Thymus (tissue), 11 donors: Measurements from ENCODE around the gene GPC3. TPM values are rescaled to one million over a fixed set of nuclear protein-coding genes. Genes with fewer than 3 reads are reported as not detected.
A peak's percentile ranks its signal among the peaks of the same experiment; 100 is the strongest.

Experiments used
- DNase-seq, 9 donors: peaks; one replicate each; pipeline ENCODE4 v3.0.0-alpha.2; 2013; ENCODE audit warnings: low spot score in 9 of 9, low read depth in 6 of 9, missing footprints in 1 of 9
- H3K27ac ChIP-seq, 2 donors: one replicate each; pipeline ENCODE4 v1.5.1; 2013; ENCODE audit warnings: control low read depth in 1 of 2, low read depth in 1 of 2, low read length in 1 of 2, mild to moderate bottlenecking in 1 of 2, moderate library complexity in 1 of 2
- H3K27me3 ChIP-seq, 2 donors: one replicate each; pipeline ENCODE4 v1.5.1; 2013; ENCODE audit warnings: low read length in 1 of 2; ENCODE audit not compliant: control insufficient read depth in 2 of 2, insufficient read depth in 1 of 2
- H3K36me3 ChIP-seq, 2 donors: one replicate each; pipeline ENCODE4 v1.5.1; 2013; ENCODE audit warnings: low read length in 1 of 2, mild to moderate bottlenecking in 1 of 2, moderate library complexity in 1 of 2; ENCODE audit not compliant: control insufficient read depth in 2 of 2, insufficient read depth in 2 of 2
- H3K4me1 ChIP-seq, 2 donors: one replicate each; pipeline ENCODE4 v1.5.1; 2013; ENCODE audit warnings: low read length in 2 of 2; ENCODE audit not compliant: control insufficient read depth in 2 of 2, insufficient read depth in 2 of 2
- H3K4me3 ChIP-seq, 2 donors: one replicate each; pipeline ENCODE4 v1.5.1; 2013; ENCODE audit warnings: low read length in 2 of 2, control low read depth in 1 of 2, mild to moderate bottlenecking in 1 of 2
- H3K9me3 ChIP-seq, 2 donors: one replicate each; pipeline ENCODE4 v1.5.1; 2013; ENCODE audit warnings: low read length in 1 of 2, mild to moderate bottlenecking in 1 of 2; ENCODE audit not compliant: control insufficient read depth in 2 of 2, insufficient read depth in 1 of 2
- WGBS: extraction: QIAGEN DNeasy Blood & Tissue Kit; methylation state at CpG from one replicate; pipeline ENCODE4 v1.1.7; 2013; 5-methylcytosine and 5-hydroxymethylcytosine counted together
- polyA plus RNA-seq: library from polyadenylated mRNA; stranded (reverse); fragments of 200-250 nt; gene quantifications from one replicate; pipeline ENCODE4 v1.2.3, GENCODE V29; 2013
- total RNA-seq: library from RNA; stranded (reverse); fragments of 120-200 nt; gene quantifications from one replicate; pipeline ENCODE4 v1.2.4, GENCODE V29; 2013
- donor health status: healthy.

The GPC3 gene
- total and polyA plus RNA-seq, 2 donors = 3.1 to 26.2 TPM

DNA sequence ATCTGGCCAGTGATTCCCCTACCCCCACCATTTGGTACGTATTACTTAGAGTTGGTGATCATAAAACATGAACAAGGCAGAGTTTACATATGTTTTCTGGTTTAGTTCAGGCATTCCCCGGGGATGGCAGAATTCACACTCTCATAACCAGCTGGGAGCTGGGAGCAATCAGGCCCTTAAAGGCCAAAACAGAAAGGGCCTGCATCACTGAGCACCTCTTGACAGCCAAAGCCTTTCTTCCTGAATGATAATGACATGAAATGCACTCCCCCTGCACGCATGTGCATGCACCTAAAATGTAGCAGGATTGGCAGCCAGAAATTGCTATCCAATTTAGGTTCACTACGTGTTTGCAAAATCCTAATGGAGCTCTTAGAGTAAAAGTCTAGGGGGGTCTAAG is 235.4 kb downstream of the GPC3 start:
- WGBS = 85% methylated on average over 4 of the region's 4 CpGs
- H3K36me3 ChIP-seq = no peaks in the 10 kb centered on the region
- H3K9me3 ChIP-seq = no peaks in the 10 kb centered on the region
- H3K4me1 ChIP-seq = peaks cover 7 to 35% of the 10 kb centered on the region in 2 donors
- H3K4me3 ChIP-seq = no peak overlapping the region
- no peak for DNase-seq
- H3K27me3 ChIP-seq = no peaks in the 10 kb centered on the region
- H3K27ac ChIP-seq = peak overlapping the region; percentile 5 to 79

DNA sequence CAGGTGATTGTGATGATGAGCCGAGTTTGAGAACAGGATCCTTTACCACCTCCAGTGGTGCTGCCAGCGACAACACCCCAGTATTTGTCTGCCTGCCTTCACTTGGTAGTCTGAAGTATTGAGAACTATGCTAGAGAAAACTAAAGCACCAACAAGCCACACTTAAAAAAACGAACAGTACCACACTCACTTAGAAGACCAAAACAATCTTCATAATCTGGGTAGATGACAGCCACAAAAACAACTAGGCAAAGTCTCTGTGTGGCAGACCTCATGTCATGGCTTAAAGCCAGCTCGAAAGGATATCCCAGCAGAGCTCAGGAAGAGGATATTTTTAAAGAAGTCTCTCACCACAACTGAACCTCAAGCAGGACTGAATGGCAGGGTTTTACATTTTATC is 236.0 kb downstream of the GPC3 start:
- Histone ChIP-seq H3K9me3 (no peaks in the 10 kb centered on the region), H3K27me3 (no peaks in the 10 kb centered on the region), H3K36me3 (no peaks in the 10 kb centered on the region), H3K4me3 (no peak overlapping the region), H3K27ac (peak overlapping the region; percentile 42 to 79), H3K4me1 (peaks cover 7 to 36% of the 10 kb centered on the region in 2 donors)
- WGBS = 22% methylated on average over 4 of the region's 4 CpGs
- peak in 4 of 9 donors; percentile 9 to 64 (median 26) for DNase-seq

DNA sequence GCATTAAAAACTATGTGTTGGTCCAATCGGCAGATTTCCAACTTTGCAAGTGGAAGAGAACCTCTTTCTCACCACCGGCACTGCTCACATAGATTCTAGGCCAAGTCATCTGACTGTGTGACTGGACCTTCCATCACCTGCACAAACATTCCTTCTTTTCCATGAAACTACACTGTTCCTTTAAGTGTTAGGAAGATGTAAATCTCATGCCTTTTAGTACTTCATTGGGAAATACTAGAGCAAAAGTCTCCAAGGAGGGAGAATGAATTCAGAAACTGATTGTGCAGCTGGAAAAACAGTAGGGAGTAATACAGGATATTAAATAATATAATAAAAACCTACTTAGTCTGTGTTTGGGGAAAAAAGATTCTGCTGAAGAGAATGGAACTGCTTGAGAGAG is 238.2 kb downstream of the GPC3 start:
- 98% methylated on average over 2 of the region's 2 CpGs for WGBS
- no peak for DNase-seq
- peaks cover 7 to 44% of the 10 kb centered on the region in 2 donors for H3K4me1 ChIP-seq
- H3K27me3 ChIP-seq = no peaks in the 10 kb centered on the region
- no peaks in the 10 kb centered on the region for H3K36me3 ChIP-seq
- no peaks in the 10 kb centered on the region for H3K9me3 ChIP-seq
- H3K27ac ChIP-seq = peak overlapping the region in 1 of 2 donors; percentile 91
- H3K4me3 ChIP-seq = no peak overlapping the region

DNA sequence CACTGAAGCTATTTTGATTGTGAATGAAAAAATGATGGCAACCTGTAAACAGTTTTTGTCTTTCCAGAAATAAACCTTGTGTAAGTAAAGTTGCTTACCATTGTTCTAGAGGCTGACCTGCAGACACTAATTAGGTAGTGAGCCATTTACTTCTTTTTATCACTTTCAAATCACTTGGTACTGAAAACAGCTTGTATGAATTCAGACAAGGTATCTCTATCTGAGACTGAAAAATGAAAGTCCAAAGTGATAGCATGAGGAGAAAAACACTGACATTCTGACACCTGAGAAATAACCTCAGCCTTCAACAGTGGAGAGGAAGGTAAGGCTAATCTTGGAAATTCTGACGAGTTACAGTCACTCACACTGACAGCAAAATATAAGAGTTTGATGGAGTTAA is 238.8 kb downstream of the GPC3 start:
- Histone ChIP-seq H3K36me3 (no peaks in the 10 kb centered on the region), H3K9me3 (no peaks in the 10 kb centered on the region), H3K4me3 (no peak overlapping the region), H3K27ac (peak overlapping the region in 1 of 2 donors; percentile 91), H3K27me3 (no peaks in the 10 kb centered on the region), H3K4me1 (peaks cover 7 to 49% of the 10 kb centered on the region in 2 donors)
- 60% methylated on average over 1 of the region's 1 CpG for WGBS
- DNase-seq = no peak

DNA sequence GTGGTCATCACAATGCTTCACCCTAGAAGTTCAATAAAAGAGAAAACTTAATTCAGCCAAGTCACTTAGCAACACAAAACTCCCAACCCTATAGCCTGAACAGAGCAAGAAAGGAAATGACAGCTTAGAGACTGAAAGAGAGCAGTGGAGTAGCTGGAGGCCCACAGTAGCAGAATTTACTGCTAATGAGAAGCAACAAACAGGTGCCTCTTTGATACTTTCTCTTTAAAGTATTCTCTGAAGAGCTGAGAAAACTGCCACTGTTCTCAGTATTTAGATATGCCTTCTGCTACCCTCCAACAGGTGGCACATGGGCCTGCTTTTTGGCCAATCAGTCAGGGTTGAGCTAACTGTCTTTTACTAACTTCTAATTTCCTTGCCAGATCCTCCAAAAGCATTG is 240.0 kb downstream of the GPC3 start:
- Histone ChIP-seq H3K36me3 (no peaks in the 10 kb centered on the region), H3K4me3 (no peak overlapping the region), H3K9me3 (no peaks in the 10 kb centered on the region), H3K4me1 (peaks cover 7 to 52% of the 10 kb centered on the region in 2 donors), H3K27ac (peak overlapping the region; percentile 79 to 96), H3K27me3 (no peaks in the 10 kb centered on the region)
- DNase-seq = peak in 8 of 9 donors; percentile 43 to 84 (median 58)

DNA sequence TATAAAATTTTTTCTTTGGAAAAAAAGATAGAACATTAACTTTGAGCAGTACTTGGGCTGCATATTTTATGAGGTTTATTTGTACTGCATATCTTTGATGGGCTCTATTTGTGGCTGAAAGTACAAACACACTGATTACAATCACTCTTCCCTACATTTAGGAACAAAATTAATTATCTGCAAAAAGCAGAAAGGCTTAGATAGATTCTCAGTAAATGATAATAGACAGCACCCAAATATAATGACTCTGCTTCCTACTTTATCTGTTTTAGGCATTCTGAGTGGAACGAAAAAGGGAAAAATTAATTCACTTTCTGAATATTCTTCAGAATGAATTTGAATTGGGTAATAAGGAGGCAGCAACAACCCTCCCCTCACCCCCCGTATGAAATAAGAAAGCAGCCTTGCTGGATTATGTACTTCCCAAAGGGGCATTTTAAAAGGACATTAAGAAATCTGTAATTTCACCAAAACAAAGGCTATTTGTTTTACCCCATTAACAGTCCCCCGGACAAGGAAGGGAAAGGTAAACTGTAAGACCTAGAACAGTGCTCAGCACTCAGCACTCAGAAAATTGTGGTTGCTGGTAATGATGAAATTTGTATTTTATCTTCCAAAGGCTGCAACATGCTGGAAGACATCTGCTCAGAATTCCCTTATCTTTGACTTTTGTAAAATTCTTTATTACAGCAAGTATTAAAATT is 242.6 kb downstream of the GPC3 start:
- WGBS = 79% methylated on average over 3 of the region's 3 CpGs
- no peak overlapping the region for H3K4me3 ChIP-seq
- H3K4me1 ChIP-seq = peaks cover 3 to 40% of the 10 kb centered on the region in 2 donors
- no peaks in the 10 kb centered on the region for H3K36me3 ChIP-seq
- peak overlapping the region in 1 of 2 donors; percentile 72 for H3K27ac ChIP-seq
- H3K27me3 ChIP-seq = no peaks in the 10 kb centered on the region
- no peak for DNase-seq
- H3K9me3 ChIP-seq = no peaks in the 10 kb centered on the region

DNA sequence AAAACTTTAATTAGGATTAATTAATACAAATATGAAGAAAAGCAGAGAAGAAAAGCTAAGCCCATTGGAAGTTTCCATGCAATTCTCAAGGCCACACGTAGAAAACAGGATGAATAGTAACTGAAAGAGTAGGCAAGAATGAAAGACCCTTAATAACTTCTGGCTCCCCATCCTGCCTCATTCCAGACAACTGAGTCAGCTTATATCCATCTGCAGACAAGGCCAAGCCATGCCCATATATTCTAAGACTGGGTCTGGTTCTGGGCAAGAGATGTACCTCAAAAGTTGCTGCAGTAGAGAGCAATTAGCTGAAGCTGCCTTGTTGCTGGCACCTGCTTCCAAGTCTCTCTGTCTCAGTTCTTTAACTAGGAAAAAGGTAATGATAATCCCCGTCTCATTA is 244.1 kb downstream of the GPC3 start:
- Histone ChIP-seq H3K9me3 (no peaks in the 10 kb centered on the region), H3K4me3 (no peak overlapping the region), H3K27ac (no peak overlapping the region), H3K27me3 (no peaks in the 10 kb centered on the region), H3K4me1 (peaks cover 3 to 36% of the 10 kb centered on the region in 2 donors), H3K36me3 (no peaks in the 10 kb centered on the region)
- no peak for DNase-seq
- 98% methylated on average over 2 of the region's 2 CpGs for WGBS

DNA sequence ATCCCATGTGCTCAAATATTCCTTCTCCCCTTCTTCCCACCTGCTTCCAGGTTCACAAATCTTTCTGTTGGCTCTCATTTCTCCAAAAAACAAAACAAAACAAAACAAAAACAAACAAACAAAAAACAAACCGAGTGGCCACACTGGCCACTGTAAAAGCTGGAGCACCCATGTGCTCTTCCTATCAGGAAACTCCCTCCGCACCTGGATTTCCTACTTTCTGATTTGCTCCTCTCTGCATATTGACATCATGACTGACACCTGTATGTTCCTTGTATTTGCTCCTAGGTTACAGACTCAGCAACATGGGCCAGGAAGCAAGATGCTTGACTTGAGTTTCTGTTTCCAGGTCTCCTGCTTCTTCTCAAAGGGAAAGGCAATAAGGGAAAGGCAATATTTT is 258.8 kb downstream of the GPC3 start:
- H3K27ac ChIP-seq = no peak overlapping the region
- WGBS = 85% methylated on average over 2 of the region's 2 CpGs
- H3K36me3 ChIP-seq = no peaks in the 10 kb centered on the region

DNA sequence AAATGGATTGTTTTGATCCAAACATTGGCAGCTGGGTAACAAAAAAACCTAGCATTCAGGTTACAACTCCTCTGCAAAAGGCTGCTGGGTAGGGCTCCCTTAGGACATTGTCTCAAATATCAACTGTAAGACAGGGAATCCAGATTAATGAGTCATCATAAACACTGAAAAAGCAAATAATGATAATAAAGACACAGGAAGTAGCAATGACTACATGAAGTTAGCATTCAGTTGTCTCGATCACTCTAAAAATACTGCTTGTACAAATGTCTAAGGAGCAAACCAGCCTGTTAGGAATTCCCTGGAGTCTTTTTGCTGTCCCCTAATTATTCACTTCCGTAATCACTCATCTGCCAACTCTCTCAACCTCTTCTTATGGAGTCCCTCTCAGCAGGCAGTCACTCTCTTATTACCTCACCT is 259.2 kb downstream of the GPC3 start:
- peaks cover 0 to 4% of the 10 kb centered on the region in 2 donors for H3K4me1 ChIP-seq
- WGBS = 86% methylated on average over 2 of the region's 2 CpGs
- no peak for DNase-seq
- H3K36me3 ChIP-seq = no peaks in the 10 kb centered on the region
- no peak overlapping the region for H3K27ac ChIP-seq
- H3K27me3 ChIP-seq = no peaks in the 10 kb centered on the region
- no peaks in the 10 kb centered on the region for H3K9me3 ChIP-seq
- no peak overlapping the region for H3K4me3 ChIP-seq

More for the DNA sequence above, 258.8 kb downstream of the GPC3 start:
- peaks cover 0 to 4% of the 10 kb centered on the region in 2 donors for H3K4me1 ChIP-seq
- DNase-seq = no peak
- H3K9me3 ChIP-seq = no peaks in the 10 kb centered on the region
- no peaks in the 10 kb centered on the region for H3K27me3 ChIP-seq
- H3K4me3 ChIP-seq = no peak overlapping the region
